Measurements from ENCODE around the gene MAD1L1. TPM values are rescaled to one million over a fixed set of nuclear protein-coding genes. Genes with fewer than 3 reads are reported as not detected.

MAD1L1 gene
- total RNA-seq, 2 experiments from 2014 or later = 40.0 to 44.7 TPM

- TF ChIP-seq, protein P1, sequence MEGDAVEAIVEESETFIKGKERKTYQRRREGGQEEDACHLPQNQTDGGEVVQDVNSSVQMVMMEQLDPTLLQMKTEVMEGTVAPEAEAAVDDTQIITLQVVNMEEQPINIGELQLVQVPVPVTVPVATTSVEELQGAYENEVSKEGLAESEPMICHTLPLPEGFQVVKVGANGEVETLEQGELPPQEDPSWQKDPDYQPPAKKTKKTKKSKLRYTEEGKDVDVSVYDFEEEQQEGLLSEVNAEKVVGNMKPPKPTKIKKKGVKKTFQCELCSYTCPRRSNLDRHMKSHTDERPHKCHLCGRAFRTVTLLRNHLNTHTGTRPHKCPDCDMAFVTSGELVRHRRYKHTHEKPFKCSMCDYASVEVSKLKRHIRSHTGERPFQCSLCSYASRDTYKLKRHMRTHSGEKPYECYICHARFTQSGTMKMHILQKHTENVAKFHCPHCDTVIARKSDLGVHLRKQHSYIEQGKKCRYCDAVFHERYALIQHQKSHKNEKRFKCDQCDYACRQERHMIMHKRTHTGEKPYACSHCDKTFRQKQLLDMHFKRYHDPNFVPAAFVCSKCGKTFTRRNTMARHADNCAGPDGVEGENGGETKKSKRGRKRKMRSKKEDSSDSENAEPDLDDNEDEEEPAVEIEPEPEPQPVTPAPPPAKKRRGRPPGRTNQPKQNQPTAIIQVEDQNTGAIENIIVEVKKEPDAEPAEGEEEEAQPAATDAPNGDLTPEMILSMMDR (IDR thresholded peaks at IDR 0.05) = no peak
- no peak overlapping the region for H3K27ac Mint-ChIP-seq
- POLR2A ChIA-PET = interaction anchor here (0.7 kb wide), 1 partner anchor 139 kb away, joined by 3 read pairs; no protein-coding TSS in a partner anchor
- ATAC-seq (no peak), DNase-seq (no peak)
- intact Hi-C loops (cut with micrococcal nuclease) = no loop called here
- no peaks in the 10 kb centered on the region for H3K27me3 Mint-ChIP-seq
- no peaks in the 10 kb centered on the region for H3K36me3 Mint-ChIP-seq (ENCODE audit: low read depth)
- H3K9me3 Mint-ChIP-seq = no peaks in the 10 kb centered on the region
- CTCF ChIA-PET = interaction anchor here (0.7 to 1.0 kb wide), 2 partner anchors 8 to 58 kb away, joined by 3 read pairs; no protein-coding TSS in a partner anchor
- no peak overlapping the region for H3K4me3 Mint-ChIP-seq
- no peaks in the 10 kb centered on the region for H3K4me1 Mint-ChIP-seq (ENCODE audit: low read depth)
These were observed 74.2 kb downstream of the MAD1L1 start for GRCh38 chr7:2158331-2159175.

- no peak overlapping the region for H3K4me3 Mint-ChIP-seq
- H3K27ac Mint-ChIP-seq = no peak overlapping the region
- intact Hi-C loops (cut with micrococcal nuclease) = no loop called here
- H3K27me3 Mint-ChIP-seq = no peaks in the 10 kb centered on the region
- TF ChIP-seq, protein P1 (IDR thresholded peaks at IDR 0.05) = no peak
- no peaks in the 10 kb centered on the region for H3K36me3 Mint-ChIP-seq (ENCODE audit: low read depth)
- H3K9me3 Mint-ChIP-seq = no peaks in the 10 kb centered on the region
- no peak for ATAC-seq
- POLR2A ChIA-PET = interaction anchor here (0.7 kb wide), 1 partner anchor 140 kb away, joined by 3 read pairs; no protein-coding TSS in a partner anchor
- CTCF ChIA-PET = interaction anchor here (0.7 to 1.0 kb wide), 3 partner anchors 9 to 190 kb away, joined by 3 read pairs; no protein-coding TSS in a partner anchor
- DNase-seq = no peak
- no peaks in the 10 kb centered on the region for H3K4me1 Mint-ChIP-seq (ENCODE audit: low read depth)
These were observed 75.1 kb downstream of the MAD1L1 start for GRCh38 chr7:2157473-2158279.

- H3K27me3 Mint-ChIP-seq = no peaks in the 10 kb centered on the region
- H3K9me3 Mint-ChIP-seq = no peaks in the 10 kb centered on the region
- H3K4me1 Mint-ChIP-seq (ENCODE audit: low read depth) = no peaks in the 10 kb centered on the region
- ATAC-seq = no peak
- intact Hi-C loops (cut with micrococcal nuclease) = no loop called here
- no peak overlapping the region for H3K27ac Mint-ChIP-seq
- ChIA-PET CTCF (interaction anchor here (1.0 kb wide), 2 partner anchors 10 to 191 kb away, joined by 3 read pairs; no protein-coding TSS in a partner anchor), POLR2A (no interaction called here)
- TF ChIP-seq, protein P1 (IDR thresholded peaks at IDR 0.05) = no peak
- no peak for DNase-seq
- H3K36me3 Mint-ChIP-seq (ENCODE audit: low read depth) = no peaks in the 10 kb centered on the region
- no peak overlapping the region for H3K4me3 Mint-ChIP-seq
These were observed 75.8 kb downstream of the MAD1L1 start for GRCh38 chr7:2156756-2157472.

DNA sequence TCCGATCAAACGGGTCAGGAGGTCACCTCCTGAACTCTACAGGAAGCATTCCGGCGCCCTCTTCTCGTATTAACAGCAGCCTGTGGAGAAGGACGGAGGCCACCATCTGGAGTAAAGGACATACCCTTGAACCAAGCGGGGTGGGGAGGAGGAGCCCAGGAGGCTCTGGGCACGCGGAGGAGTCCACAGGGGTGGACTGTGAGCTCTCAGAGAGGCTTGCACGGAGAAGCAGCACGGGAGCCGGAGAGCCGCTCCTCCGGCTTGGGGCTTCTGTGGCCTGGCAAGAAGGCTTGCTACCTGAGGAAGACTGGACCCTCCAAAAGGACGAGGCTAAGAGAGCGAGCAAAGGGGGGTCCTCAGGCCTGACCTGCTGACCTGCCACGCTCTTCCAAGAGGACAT lies 77.9 kb downstream of the MAD1L1 start:
- H3K27ac Mint-ChIP-seq = no peak overlapping the region
- H3K4me3 Mint-ChIP-seq = no peak overlapping the region
- no peaks in the 10 kb centered on the region for H3K27me3 Mint-ChIP-seq
- intact Hi-C loops (cut with micrococcal nuclease) = no loop called here
- no peak for ATAC-seq
- no peaks in the 10 kb centered on the region for H3K9me3 Mint-ChIP-seq
- ChIA-PET POLR2A (no interaction called here), CTCF (no interaction called here)
- DNase-seq = no peak
- TF ChIP-seq, protein P1 (IDR thresholded peaks at IDR 0.05) = no peak
- no peaks in the 10 kb centered on the region for H3K36me3 Mint-ChIP-seq (ENCODE audit: low read depth)
- no peaks in the 10 kb centered on the region for H3K4me1 Mint-ChIP-seq (ENCODE audit: low read depth)

Measured in activated CD8-positive, alpha-beta T cell treated with anti-CD3 and anti-CD28 coated beads for 36 hours (primary cell).